Stimulated activated CD4-positive, alpha-beta T cell treated with anti-CD3 and anti-CD28 coated beads, TNF-alpha, amount 100 ng/mL, for 48 hours (primary cell): ENCODE results near the gene KHK.

Experiments
- DNase-seq, 3 donors: peaks; one replicate each; pipeline ENCODE4 v3.0.0-alpha.2; 2020; ENCODE audit warnings: low read depth in 3 of 3

KHK gene

GRCh38 chr2:27126252-27126710 lies 39.7 kb downstream of the KHK start:
- DNase-seq, result no peak

GRCh38 chr2:27127883-27128667 lies 41.5 kb downstream of the KHK start:
- no peak for DNase-seq

GRCh38 chr2:27128668-27129571 lies 42.3 kb downstream of the KHK start:
- no peak for DNase-seq

GRCh38 chr2:27130396-27130795 lies 43.8 kb downstream of the KHK start:
- no peak for DNase-seq

GRCh38 chr2:27131429-27131828 lies 44.9 kb downstream of the KHK start:
- no peak for DNase-seq

- peak in 1 of 3 donors; percentile 28 for DNase-seq
Measured at GRCh38 chr2:27133195-27133875, 46.8 kb downstream of the KHK start.

- peak; percentile 96 to 99 (median 97) for DNase-seq
Measured at GRCh38 chr2:27133905-27134780, 47.6 kb downstream of the KHK start, which contains the start of gene PREB. Gene PREB (minus strand): TSS chr2:27134636. CDS start chr2:27134421, 215 bp downstream.

GRCh38 chr2:27134781-27135477 lies 48.4 kb downstream of the KHK start:
- no peak for DNase-seq

- no peak for DNase-seq
Measured at GRCh38 chr2:27135478-27135955, 48.9 kb downstream of the KHK start.

GRCh38 chr2:27136751-27137150 lies 50.2 kb downstream of the KHK start:
- no peak for DNase-seq

- DNase-seq, result no peak
Measured at GRCh38 chr2:27137322-27137935, 50.9 kb downstream of the KHK start.

GRCh38 chr2:27138111-27138510 lies 51.5 kb downstream of the KHK start:
- no peak for DNase-seq

GRCh38 chr2:27139310-27139709 lies 52.7 kb downstream of the KHK start, which contains the start of gene PRR30:
Gene PRR30 (minus strand): TSS chr2:27139410. CDS start chr2:27138329, 1,081 bp downstream.
- no peak for DNase-seq

GRCh38 chr2:27143285-27143684 lies 56.7 kb downstream of the KHK start:
- no peak for DNase-seq

- DNase-seq, result no peak
Measured at GRCh38 chr2:27145682-27146081, 59.1 kb downstream of the KHK start.

GRCh38 chr2:27147935-27148334 lies 61.4 kb downstream of the KHK start:
- no peak for DNase-seq

- DNase-seq, result no peak
Measured at GRCh38 chr2:27148801-27149439, 62.3 kb downstream of the KHK start, which contains the start of gene TCF23. Gene TCF23 (plus strand): TSS chr2:27149004. CDS start chr2:27149134, 130 bp downstream.

- no peak for DNase-seq
Measured at GRCh38 chr2:27149570-27150405, 63.2 kb downstream of the KHK start.
